Measurements from ENCODE around the gene SAPCD2. TPM values are rescaled to one million over a fixed set of nuclear protein-coding genes. Genes with fewer than 3 reads are reported as not detected.

Gene SAPCD2
- total and polyA plus RNA-seq, 4 donors = 1.3 to 2.1 (median 1.6) TPM

DNA sequence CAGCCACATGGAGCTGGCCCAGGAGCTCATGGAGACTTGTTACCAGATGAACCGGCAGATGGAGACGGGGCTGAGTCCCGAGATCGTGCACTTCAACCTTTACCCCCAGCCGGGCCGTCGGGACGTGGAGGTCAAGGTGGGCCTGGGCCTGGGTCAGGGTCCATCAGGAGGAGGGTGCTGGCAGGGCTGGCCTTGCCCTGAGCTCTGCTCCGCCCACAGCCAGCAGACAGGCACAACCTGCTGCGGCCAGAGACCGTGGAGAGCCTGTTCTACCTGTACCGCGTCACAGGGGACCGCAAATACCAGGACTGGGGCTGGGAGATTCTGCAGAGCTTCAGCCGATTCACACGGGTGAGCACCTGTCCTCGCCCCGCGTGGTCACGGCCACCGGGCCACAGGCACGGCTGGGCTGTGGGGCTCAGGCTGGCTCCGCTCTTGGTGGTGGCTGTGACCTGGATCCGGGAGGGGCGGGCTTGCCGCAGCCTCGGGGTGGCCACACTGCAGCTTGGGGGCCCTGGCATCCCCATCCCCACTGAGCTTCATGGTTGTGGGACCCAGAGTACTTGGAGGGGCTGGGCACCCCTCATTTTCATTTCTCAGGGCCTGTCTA lies 37.1 kb upstream of the SAPCD2 start:
- H3K4me1 ChIP-seq (ENCODE audit: control insufficient read depth in 5 of 5, insufficient read depth in 5 of 5, low read length in 5 of 5) = no peaks in the 10 kb centered on the region
- ATAC-seq (ENCODE audit: insufficient read depth, low FRiP score) = no peak
- 93 to 96% methylated on average over 25 to 27 of the region's 27 CpGs for WGBS, 2 donors
- H3K4me3 ChIP-seq = no peak overlapping the region
- DNase-seq = no peak
- H3K27me3 ChIP-seq (ENCODE audit: control insufficient read depth in 3 of 3, insufficient read depth in 3 of 3, low read length in 2 of 3) = no peaks in the 10 kb centered on the region
- H3K9ac ChIP-seq (ENCODE audit: insufficient read depth in 1 of 2, low read length in 2 of 2) = no peak overlapping the region
- TF ChIP-seq, protein P1, sequence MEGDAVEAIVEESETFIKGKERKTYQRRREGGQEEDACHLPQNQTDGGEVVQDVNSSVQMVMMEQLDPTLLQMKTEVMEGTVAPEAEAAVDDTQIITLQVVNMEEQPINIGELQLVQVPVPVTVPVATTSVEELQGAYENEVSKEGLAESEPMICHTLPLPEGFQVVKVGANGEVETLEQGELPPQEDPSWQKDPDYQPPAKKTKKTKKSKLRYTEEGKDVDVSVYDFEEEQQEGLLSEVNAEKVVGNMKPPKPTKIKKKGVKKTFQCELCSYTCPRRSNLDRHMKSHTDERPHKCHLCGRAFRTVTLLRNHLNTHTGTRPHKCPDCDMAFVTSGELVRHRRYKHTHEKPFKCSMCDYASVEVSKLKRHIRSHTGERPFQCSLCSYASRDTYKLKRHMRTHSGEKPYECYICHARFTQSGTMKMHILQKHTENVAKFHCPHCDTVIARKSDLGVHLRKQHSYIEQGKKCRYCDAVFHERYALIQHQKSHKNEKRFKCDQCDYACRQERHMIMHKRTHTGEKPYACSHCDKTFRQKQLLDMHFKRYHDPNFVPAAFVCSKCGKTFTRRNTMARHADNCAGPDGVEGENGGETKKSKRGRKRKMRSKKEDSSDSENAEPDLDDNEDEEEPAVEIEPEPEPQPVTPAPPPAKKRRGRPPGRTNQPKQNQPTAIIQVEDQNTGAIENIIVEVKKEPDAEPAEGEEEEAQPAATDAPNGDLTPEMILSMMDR (IDR thresholded peaks at IDR 0.05; ENCODE audit: control extremely low read depth, extremely low read depth) = no peak
- peaks cover 0 to 2% (median 0%) of the 10 kb centered on the region in 4 donors for H3K9me3 ChIP-seq (ENCODE audit: control insufficient read depth in 4 of 4, insufficient read depth in 3 of 4, low read length in 3 of 4)
- H3K36me3 ChIP-seq (ENCODE audit: control insufficient read depth in 4 of 4, insufficient read depth in 4 of 4, low read length in 4 of 4) = peaks cover 9 to 90% (median 24%) of the 10 kb centered on the region in 4 donors
- H3K27ac ChIP-seq (ENCODE audit: low read depth in 1 of 2, low read length in 1 of 2) = no peak overlapping the region

DNA sequence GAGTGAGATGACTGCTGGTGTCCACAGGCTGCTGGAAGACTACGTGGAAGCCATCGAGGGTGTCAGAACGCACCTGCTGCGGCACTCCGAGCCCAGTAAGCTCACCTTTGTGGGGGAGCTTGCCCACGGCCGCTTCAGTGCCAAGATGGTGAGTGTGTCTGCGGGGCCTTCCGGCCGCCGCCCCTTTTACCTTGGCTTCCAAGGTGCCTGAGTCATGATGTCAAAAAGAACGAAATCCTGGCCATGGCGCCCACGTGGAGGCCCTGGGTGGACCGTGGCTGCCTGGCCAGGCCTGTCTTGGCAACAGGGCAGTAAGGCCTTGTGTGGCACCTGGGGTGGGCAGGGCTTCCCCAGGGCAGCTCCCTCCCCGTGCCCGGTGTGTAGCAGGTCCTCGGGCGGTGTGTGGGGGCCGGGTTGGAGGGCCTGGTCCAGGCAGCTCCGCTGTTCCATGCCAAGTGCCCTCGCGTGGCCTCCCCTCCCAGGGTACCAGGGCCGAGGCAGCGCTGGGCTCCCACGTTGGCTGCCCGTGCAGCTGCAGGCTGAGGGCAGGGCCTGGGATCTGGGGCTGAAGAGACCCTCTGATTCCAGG lies 36.4 kb upstream of the SAPCD2 start:
- ATAC-seq (ENCODE audit: insufficient read depth, low FRiP score) = no peak
- Histone ChIP-seq H3K27me3 (ENCODE audit: control insufficient read depth in 3 of 3, insufficient read depth in 3 of 3, low read length in 2 of 3) (no peaks in the 10 kb centered on the region), H3K27ac (ENCODE audit: low read depth in 1 of 2, low read length in 1 of 2) (no peak overlapping the region), H3K36me3 (ENCODE audit: control insufficient read depth in 4 of 4, insufficient read depth in 4 of 4, low read length in 4 of 4) (peaks cover 9 to 90% (median 31%) of the 10 kb centered on the region in 4 donors), H3K4me1 (ENCODE audit: control insufficient read depth in 5 of 5, insufficient read depth in 5 of 5, low read length in 5 of 5) (no peaks in the 10 kb centered on the region), H3K4me3 (no peak overlapping the region), H3K9ac (ENCODE audit: insufficient read depth in 1 of 2, low read length in 2 of 2) (no peak overlapping the region), H3K9me3 (ENCODE audit: control insufficient read depth in 4 of 4, insufficient read depth in 3 of 4, low read length in 3 of 4) (peaks cover 0 to 6% (median 2%) of the 10 kb centered on the region in 4 donors)
- TF ChIP-seq, protein P1 (IDR thresholded peaks at IDR 0.05; ENCODE audit: control extremely low read depth, extremely low read depth) = no peak
- DNase-seq = no peak
- 92 to 96% methylated on average over 27 of the region's 27 CpGs for WGBS, 2 donors

DNA sequence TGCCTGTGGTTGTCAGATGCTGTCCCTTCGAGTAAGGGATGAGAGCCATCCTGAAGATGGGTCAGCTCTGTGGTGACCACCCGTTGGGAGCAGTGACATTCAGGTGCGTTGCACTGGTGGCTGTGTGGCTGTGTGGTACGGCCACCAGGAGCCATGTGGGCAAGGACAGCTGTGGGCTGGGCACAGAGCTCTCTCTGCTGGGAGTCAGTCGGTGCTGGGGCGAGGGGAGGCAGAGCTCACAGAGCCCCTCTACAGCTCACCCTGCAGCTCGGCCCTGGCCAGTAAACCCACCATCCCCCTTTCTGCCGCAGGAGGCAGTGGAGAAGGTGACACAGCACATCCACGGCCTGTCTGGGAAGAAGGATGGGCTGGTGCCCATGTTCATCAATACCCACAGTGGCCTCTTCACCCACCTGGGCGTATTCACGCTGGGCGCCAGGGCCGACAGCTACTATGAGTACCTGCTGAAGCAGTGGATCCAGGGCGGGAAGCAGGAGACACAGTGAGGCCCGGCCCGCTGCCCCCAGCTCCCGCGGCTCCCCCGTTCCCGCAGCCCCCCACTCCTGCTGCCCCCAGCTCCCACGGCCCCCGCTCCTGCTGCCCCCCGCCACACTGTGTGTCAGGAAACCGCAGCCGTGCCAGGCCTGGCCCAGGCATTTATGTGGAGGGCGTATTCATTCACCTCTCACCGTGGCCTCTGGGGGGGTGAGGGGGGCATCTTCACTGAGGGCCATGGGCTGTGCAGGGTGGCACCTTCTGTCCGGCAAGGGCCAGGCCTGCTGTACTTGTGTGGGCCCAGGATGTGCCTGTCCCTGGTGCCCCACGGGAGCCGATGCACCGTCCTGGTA lies 35.7 kb upstream of the SAPCD2 start:
- Histone ChIP-seq H3K9ac (ENCODE audit: insufficient read depth in 1 of 2, low read length in 2 of 2) (no peak overlapping the region), H3K9me3 (ENCODE audit: control insufficient read depth in 4 of 4, insufficient read depth in 3 of 4, low read length in 3 of 4) (peaks cover 0 to 6% (median 2%) of the 10 kb centered on the region in 4 donors), H3K27me3 (ENCODE audit: control insufficient read depth in 3 of 3, insufficient read depth in 3 of 3, low read length in 2 of 3) (no peaks in the 10 kb centered on the region), H3K4me1 (ENCODE audit: control insufficient read depth in 5 of 5, insufficient read depth in 5 of 5, low read length in 5 of 5) (no peaks in the 10 kb centered on the region), H3K36me3 (ENCODE audit: control insufficient read depth in 4 of 4, insufficient read depth in 4 of 4, low read length in 4 of 4) (peaks cover 9 to 90% (median 37%) of the 10 kb centered on the region in 4 donors), H3K27ac (ENCODE audit: low read depth in 1 of 2, low read length in 1 of 2) (no peak overlapping the region), H3K4me3 (no peak overlapping the region)
- DNase-seq = no peak
- TF ChIP-seq, protein P1 (IDR thresholded peaks at IDR 0.05; ENCODE audit: control extremely low read depth, extremely low read depth) = no peak
- 94 to 96% methylated on average over 19 to 31 of the region's 31 CpGs for WGBS, 2 donors
- no peak for ATAC-seq (ENCODE audit: insufficient read depth, low FRiP score)

Measured in lung (tissue), 12 donors.